Measurements from ENCODE around the gene KTN1. TPM values are rescaled to one million over a fixed set of nuclear protein-coding genes. Genes with fewer than 3 reads are reported as not detected.

Gene KTN1
- total RNA-seq, 1 experiment from 2014 or later: 125 TPM

GRCh38 chr14:55579724-55580469 is at the start of gene KTN1 (continued):
- no peak for TF ChIP-seq ZNF423 (CRISPR knock-in tag; IDR thresholded peaks at IDR 0.05)
- 0 out of 2 replicates have a peak, but pooled peaks have one; percentile 37 for TF ChIP-seq SP1 (CRISPR knock-in tag; conservative IDR thresholded peaks at IDR 0.05)
- TF ChIP-seq PRRX2 (CRISPR knock-in tag; IDR thresholded peaks at IDR 0.05): no peak
- TF ChIP-seq ZNF232 (CRISPR knock-in tag; IDR thresholded peaks at IDR 0.05): no peak

GRCh38 chr14:55530464-55530863 is 49.5 kb upstream of the KTN1 start:
- H3K4me3 Mint-ChIP-seq: no peak overlapping the region
- TF ChIP-seq MXD4 (CRISPR knock-in tag; IDR thresholded peaks at IDR 0.05; ENCODE audit: borderline replicate concordance) (no peak), E2F1 (CRISPR knock-in tag; IDR thresholded peaks at IDR 0.05) (no peak), ARID4B (CRISPR knock-in tag; IDR thresholded peaks at IDR 0.05; ENCODE audit: borderline replicate concordance) (no peak), CDX4 (CRISPR knock-in tag; IDR thresholded peaks at IDR 0.05; ENCODE audit: borderline replicate concordance) (no peak), ATF1 (CRISPR knock-in tag; IDR thresholded peaks at IDR 0.05) (no peak), ZNF512 (CRISPR knock-in tag; IDR thresholded peaks at IDR 0.05; ENCODE audit: borderline replicate concordance) (no peak), ZNF396 (CRISPR knock-in tag; IDR thresholded peaks at IDR 0.05; ENCODE audit: borderline replicate concordance) (no peak), ZNF423 (CRISPR knock-in tag; IDR thresholded peaks at IDR 0.05) (no peak), ZNF263 (CRISPR knock-in tag; IDR thresholded peaks at IDR 0.05; ENCODE audit: low read depth) (no peak)
- H3K4me1 Mint-ChIP-seq: no peaks in the 10 kb centered on the region
- ChIA-PET CTCF (interaction anchor here (1.6 kb wide), 1 partner anchor 84 kb away, joined by 9 read pairs; no protein-coding TSS in a partner anchor), POLR2A (no interaction called here)
- no peaks in the 10 kb centered on the region for H3K36me3 Mint-ChIP-seq
- H3K9me3 Mint-ChIP-seq: 0 out of 2 replicates have a peak, but pooled peaks cover 6% of the 10 kb centered on the region
- no peak overlapping the region for H3K27ac Mint-ChIP-seq
- no peaks in the 10 kb centered on the region for H3K27me3 Mint-ChIP-seq (ENCODE audit: low read depth)
- DNase-seq (ENCODE audit: low spot score) (no peak), ATAC-seq (peak; percentile 32)

- H3K4me3 Mint-ChIP-seq: no peak overlapping the region
- no peak for DNase-seq (ENCODE audit: low spot score)
- H3K27ac Mint-ChIP-seq: no peak overlapping the region
- ATAC-seq: peak; percentile 81
- H3K27me3 Mint-ChIP-seq (ENCODE audit: low read depth): no peaks in the 10 kb centered on the region; the same call in 1 of the 2 replicates
- ChIA-PET CTCF (no interaction called here), POLR2A (no interaction called here)
- H3K4me1 Mint-ChIP-seq: no peaks in the 10 kb centered on the region
- H3K36me3 Mint-ChIP-seq: peaks cover 9% of the 10 kb centered on the region
- TF ChIP-seq CTCF (IDR thresholded peaks at IDR 0.05): 0 out of 2 replicates have a peak, but pooled peaks have one; percentile 20
- TF ChIP-seq ZNF121 (CRISPR knock-in tag; IDR thresholded peaks at IDR 0.05): peak; percentile 70
- TF ChIP-seq SMAD3 (CRISPR knock-in tag; IDR thresholded peaks at IDR 0.05; ENCODE audit: borderline replicate concordance): no peak
- TF ChIP-seq CREB1 (CRISPR knock-in tag; IDR thresholded peaks at IDR 0.05): no peak
- TF ChIP-seq GTF2I (CRISPR knock-in tag; conservative IDR thresholded peaks at IDR 0.05): 0 out of 2 replicates have a peak, but pooled peaks have one; percentile 41
- H3K9me3 Mint-ChIP-seq: peaks cover 21% of the 10 kb centered on the region
These were observed 47.2 kb upstream of the KTN1 start for GRCh38 chr14:55532645-55533344.
